Lung (tissue), 12 donors: ENCODE results near the gene GSE1. TPM values are rescaled to one million over a fixed set of nuclear protein-coding genes. Genes with fewer than 3 reads are reported as not detected.

Experiments
- ATAC-seq: fragments of 200-7000 bp; cut with Tn5 transposase; one replicate; pipeline ENCODE4 v1.9.1; 2020; ENCODE audit warnings: moderate number of reproducible peaks; ENCODE audit not compliant: insufficient read depth, low FRiP score
- DNase-seq, 3 donors: peaks; one replicate each; pipeline ENCODE4 v3.0.0-alpha.2; 2013 to 2017
- H3K27ac ChIP-seq, 2 donors: one replicate each; pipeline ENCODE4 v1.5.1; 2013; ENCODE audit warnings: mild to moderate bottlenecking in 2 of 2, moderate library complexity in 2 of 2, control low read depth in 1 of 2, inconsistent platforms in 1 of 2, low read depth in 1 of 2, low read length in 1 of 2
- H3K27me3 ChIP-seq, 3 donors: one replicate each; pipeline ENCODE4 v1.5.1; 2013; ENCODE audit warnings: low read length in 2 of 3; ENCODE audit not compliant: control insufficient read depth in 3 of 3, insufficient read depth in 3 of 3
- H3K36me3 ChIP-seq, 4 donors: one replicate each; pipeline ENCODE4 v1.5.1; 2013; ENCODE audit warnings: low read length in 4 of 4, mild to moderate bottlenecking in 1 of 4, moderate library complexity in 1 of 4; ENCODE audit not compliant: control insufficient read depth in 4 of 4, insufficient read depth in 4 of 4
- H3K4me1 ChIP-seq, 5 donors: one replicate each; pipeline ENCODE4 v1.5.1; 2013; ENCODE audit warnings: low read length in 5 of 5, mild to moderate bottlenecking in 2 of 5, moderate library complexity in 1 of 5; ENCODE audit not compliant: control insufficient read depth in 5 of 5, insufficient read depth in 5 of 5
- H3K4me3 ChIP-seq: one replicate; pipeline ENCODE4 v1.5.1; 2013; ENCODE audit warnings: mild to moderate bottlenecking, control low read depth, moderate library complexity
- H3K9ac ChIP-seq, 2 donors: one replicate each; pipeline ENCODE4 v1.5.1; 2013; ENCODE audit warnings: low read length in 2 of 2, control low read depth in 1 of 2; ENCODE audit not compliant: insufficient read depth in 1 of 2
- H3K9me3 ChIP-seq, 4 donors: one replicate each; pipeline ENCODE4 v1.5.1; 2013; ENCODE audit warnings: low read length in 3 of 4, mild to moderate bottlenecking in 1 of 4, moderate library complexity in 1 of 4; ENCODE audit not compliant: control insufficient read depth in 4 of 4, insufficient read depth in 3 of 4
- CTCF ChIP-seq: IDR thresholded peaks from 2 replicates; pipeline ENCODE4 v1.5.1; 2012; ENCODE audit warnings: mild to moderate bottlenecking; ENCODE audit errors: control extremely low read depth, extremely low read depth
- WGBS, 2 donors: extraction: QIAGEN DNeasy Blood & Tissue Kit; methylation state at CpG; one replicate each; pipeline ENCODE4 v1.1.7; 2013; 5-methylcytosine and 5-hydroxymethylcytosine counted together
- polyA plus RNA-seq, 2 donors: library from polyadenylated mRNA; stranded (reverse); fragments of 200-250 nt; gene quantifications; one replicate each; pipeline ENCODE4 v1.2.1, GENCODE V29; 2013
- total RNA-seq, 2 donors: library from RNA; depleted of rRNA in 1 of 2; stranded (reverse); fragments of >200 nt in 1 of 2; gene quantifications; one replicate each; pipeline ENCODE4 v1.2.1, GENCODE V29; 2014 to 2021
- donor health status: control.
- donor health status: control.
- donor health status: Bipolar disorder and iron deficiency.
- donor health status: healthy.
- donor health status: DM: yes; HTN: yes; CAD: no.

Gene GSE1
- total and polyA plus RNA-seq, 4 donors, result 21.3 to 122 (median 74.7) TPM

GRCh38 chr16:85645021-85645589 lies 32.0 kb downstream of the GSE1 start:
- H3K27me3 ChIP-seq, result no peaks in the 10 kb centered on the region
- peaks cover 0 to 1% (median 0%) of the 10 kb centered on the region in 4 donors for H3K9me3 ChIP-seq
- H3K9ac ChIP-seq, result no peak overlapping the region
- TF ChIP-seq CTCF, result no peak
- peaks cover 0 to 15% (median 0%) of the 10 kb centered on the region in 5 donors for H3K4me1 ChIP-seq
- no peak overlapping the region for H3K4me3 ChIP-seq
- no peak for ATAC-seq
- WGBS, 2 donors, result 70 to 71% methylated on average over 19 of the region's 19 CpGs
- peaks cover 0 to 24% (median 3%) of the 10 kb centered on the region in 4 donors for H3K36me3 ChIP-seq
- no peak for DNase-seq
- no peak overlapping the region for H3K27ac ChIP-seq

- Histone ChIP-seq H3K4me1 (peaks cover 0 to 16% (median 1%) of the 10 kb centered on the region in 5 donors), H3K9me3 (peaks cover 0 to 1% (median 0%) of the 10 kb centered on the region in 4 donors), H3K36me3 (peaks cover 0 to 33% (median 3%) of the 10 kb centered on the region in 4 donors), H3K9ac (no peak overlapping the region), H3K27ac (no peak overlapping the region), H3K4me3 (no peak overlapping the region), H3K27me3 (no peaks in the 10 kb centered on the region)
- no peak for DNase-seq
- WGBS, 2 donors, result 92 to 93% methylated on average over 17 of the region's 17 CpGs
- no peak for ATAC-seq
- no peak for TF ChIP-seq CTCF
Measured at GRCh38 chr16:85646358-85646907, 33.3 kb downstream of the GSE1 start.

GRCh38 chr16:85646976-85647375 lies 33.9 kb downstream of the GSE1 start:
- no peaks in the 10 kb centered on the region for H3K27me3 ChIP-seq
- DNase-seq (no peak), ATAC-seq (no peak)
- peaks cover 0 to 1% (median 0%) of the 10 kb centered on the region in 4 donors for H3K9me3 ChIP-seq
- H3K4me1 ChIP-seq, result peaks cover 0 to 15% (median 7%) of the 10 kb centered on the region in 5 donors
- WGBS, 2 donors, result 95 to 96% methylated on average over 15 of the region's 15 CpGs
- no peak overlapping the region for H3K27ac ChIP-seq
- no peak overlapping the region for H3K9ac ChIP-seq
- H3K36me3 ChIP-seq, result peaks cover 0 to 33% (median 3%) of the 10 kb centered on the region in 4 donors
- no peak for TF ChIP-seq CTCF
- no peak overlapping the region for H3K4me3 ChIP-seq
